GM12874 (cell line): ENCODE measurements around the gene PJA2.

ENCODE experiments used
- TF ChIP-seq, protein P1 (sequence below): IDR thresholded peaks from 2 replicates; pipeline ENCODE4 v1.5.1; 2011; ENCODE audit warnings: low read depth, mild to moderate bottlenecking, control low read depth, low read length, moderate library complexity; ENCODE audit not compliant: insufficient read depth

The PJA2 gene

DNA sequence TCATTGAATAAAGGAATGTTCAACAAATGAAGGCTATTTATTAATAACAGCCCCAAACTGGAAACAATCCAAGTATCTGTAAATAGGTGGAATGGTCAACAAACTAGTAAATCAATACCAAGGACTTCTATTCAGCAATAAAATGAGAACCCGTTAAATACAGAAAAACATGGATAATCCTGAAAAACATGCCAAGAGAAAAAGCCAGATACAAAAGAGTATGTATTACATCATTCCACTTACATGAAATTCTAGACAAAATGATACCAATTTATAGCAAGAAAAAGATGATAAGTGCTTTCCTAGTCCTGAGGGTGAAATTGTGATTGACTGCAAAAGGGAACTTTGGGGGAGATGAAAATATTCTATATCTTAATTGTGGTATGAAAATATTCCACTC is 3.1 kb downstream of the PJA2 start:
- TF ChIP-seq, protein P1, sequence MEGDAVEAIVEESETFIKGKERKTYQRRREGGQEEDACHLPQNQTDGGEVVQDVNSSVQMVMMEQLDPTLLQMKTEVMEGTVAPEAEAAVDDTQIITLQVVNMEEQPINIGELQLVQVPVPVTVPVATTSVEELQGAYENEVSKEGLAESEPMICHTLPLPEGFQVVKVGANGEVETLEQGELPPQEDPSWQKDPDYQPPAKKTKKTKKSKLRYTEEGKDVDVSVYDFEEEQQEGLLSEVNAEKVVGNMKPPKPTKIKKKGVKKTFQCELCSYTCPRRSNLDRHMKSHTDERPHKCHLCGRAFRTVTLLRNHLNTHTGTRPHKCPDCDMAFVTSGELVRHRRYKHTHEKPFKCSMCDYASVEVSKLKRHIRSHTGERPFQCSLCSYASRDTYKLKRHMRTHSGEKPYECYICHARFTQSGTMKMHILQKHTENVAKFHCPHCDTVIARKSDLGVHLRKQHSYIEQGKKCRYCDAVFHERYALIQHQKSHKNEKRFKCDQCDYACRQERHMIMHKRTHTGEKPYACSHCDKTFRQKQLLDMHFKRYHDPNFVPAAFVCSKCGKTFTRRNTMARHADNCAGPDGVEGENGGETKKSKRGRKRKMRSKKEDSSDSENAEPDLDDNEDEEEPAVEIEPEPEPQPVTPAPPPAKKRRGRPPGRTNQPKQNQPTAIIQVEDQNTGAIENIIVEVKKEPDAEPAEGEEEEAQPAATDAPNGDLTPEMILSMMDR: no peak

DNA sequence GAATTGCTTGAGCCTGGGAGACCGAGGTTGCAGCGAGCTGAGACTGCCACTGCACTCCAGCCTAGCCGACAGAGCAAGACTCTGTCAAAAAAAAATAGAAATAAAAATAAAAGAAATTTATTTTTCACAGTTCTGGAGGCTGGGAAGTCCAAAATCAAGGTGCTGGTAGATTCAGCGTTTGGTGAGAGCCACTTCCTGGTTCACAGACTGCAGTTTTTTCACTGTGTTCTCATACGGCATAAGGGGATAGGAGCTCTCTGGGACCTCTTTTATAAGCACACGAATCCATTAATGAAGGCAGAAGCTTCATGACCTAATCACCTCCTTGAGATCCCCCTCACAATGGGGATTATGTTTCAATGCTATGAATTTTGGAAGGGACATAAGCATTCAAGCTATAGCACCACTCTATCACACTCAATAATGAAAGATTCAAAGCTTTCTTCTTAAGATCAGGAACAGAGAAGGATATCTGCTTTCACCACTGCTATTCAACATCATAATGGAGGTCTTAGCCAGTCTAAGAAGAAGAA is 5.3 kb downstream of the PJA2 start:
- TF ChIP-seq, protein P1: no peak

DNA sequence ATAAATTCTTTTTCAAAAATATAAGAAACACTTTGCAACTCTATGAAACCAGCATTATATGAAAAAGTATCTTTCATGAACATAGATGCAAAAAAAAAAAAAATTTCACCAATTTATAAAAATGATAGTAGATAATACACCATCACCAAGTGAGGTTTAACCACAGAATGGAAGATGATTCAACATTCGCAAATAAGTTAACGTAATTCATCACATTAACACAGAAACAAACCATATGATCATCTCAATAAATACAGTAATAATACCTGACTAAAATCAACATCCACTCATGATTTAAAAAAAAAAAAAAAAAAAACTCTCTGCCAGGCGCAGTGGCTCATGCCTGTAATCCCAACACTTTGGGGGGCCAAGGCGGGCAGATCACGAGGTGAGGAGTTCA is 6.3 kb downstream of the PJA2 start:
- TF ChIP-seq, protein P1: no peak

DNA sequence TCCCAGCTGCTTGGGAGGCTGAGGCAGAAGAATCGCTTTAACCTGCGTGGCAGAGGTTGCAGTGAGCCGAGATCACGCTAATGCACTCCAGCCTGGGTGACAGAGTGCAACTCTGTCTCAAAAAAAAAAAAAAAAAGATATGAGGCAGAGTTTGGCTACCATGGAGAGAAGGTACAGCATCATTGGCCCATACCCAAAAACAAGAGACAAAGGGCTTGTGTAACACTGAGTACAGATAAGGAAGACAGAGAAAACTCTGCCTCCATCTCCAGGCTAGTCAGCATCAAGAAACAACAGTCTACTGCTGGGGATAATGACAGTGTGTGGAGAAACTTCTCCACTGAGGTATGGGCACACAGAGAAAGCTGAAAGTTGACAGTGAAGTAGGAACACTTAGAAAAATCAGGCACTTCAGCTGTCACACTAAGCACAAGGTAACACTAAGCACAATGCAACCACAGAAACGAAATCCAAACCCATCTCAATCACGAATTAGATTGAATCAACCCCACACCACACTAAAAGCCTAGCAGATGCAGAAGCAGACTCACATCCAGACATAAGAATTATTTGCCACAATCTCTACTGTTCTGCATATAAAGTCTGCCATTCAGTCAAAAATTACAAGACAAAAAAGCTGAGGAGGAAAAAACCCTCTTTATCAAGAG is 10.5 kb downstream of the PJA2 start:
- TF ChIP-seq, protein P1: no peak

DNA sequence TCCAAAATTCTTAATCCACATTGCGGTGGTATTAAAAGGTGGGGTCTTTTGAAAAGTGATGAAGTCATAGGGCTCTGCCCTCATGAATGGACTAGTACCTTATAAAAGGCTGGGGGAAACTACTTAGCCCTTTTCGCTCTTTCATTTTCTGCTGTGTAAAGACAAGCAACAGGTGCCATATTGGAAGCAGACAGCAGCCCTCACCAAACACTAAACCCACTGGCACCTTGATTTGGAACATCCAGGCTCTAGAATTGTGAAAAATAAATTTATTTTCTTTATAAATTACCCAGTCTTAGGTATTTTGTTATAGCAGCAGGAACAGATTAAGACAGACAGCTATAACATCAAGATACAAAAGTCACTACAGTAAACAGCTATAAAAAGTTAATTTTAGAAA is 12.8 kb downstream of the PJA2 start:
- TF ChIP-seq, protein P1: no peak

DNA sequence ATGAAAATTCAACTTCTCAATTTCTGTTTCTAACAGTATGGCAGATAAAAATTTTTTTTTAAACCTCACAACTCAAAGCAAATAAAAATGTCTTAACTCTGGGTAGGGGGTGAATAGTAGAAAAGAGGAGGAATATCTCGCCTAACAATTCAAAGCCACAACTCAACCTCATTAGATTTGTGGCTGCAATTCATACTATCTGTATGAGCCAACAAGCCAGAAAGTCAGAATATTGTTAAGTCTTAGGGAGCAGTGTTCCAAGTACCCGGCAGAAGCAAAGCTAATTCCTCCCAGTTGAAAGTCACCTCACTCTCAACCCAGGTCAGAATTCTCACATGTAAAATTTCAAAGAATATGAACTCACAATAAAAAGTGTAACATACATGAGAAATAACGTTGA is 15.0 kb downstream of the PJA2 start:
- TF ChIP-seq, protein P1: no peak

DNA sequence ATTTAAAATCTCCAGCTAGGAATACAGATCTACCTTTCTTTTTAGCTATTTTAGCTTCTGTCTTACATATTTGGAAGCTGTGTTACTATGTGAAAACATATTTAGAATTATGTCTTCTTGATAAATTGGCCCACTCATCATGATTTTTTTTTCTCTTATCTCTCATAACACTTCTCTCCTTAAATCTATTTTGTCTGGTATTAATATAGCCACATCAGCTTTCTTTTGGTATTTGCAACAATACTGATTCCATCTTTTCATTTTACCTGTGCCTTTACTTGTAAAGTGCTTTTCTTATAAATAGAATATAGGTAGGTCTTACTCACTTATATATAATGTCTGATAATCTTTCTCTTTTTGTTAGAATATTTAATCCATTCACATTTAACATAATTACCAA is 19.6 kb downstream of the PJA2 start:
- TF ChIP-seq, protein P1: no peak
